Hepatocyte (in vitro differentiated cells): Measurements from ENCODE around the gene PAQR5. TPM values are rescaled to one million over a fixed set of nuclear protein-coding genes. Genes with fewer than 3 reads are reported as not detected.
A peak's percentile ranks its signal among the peaks of the same experiment; 100 is the strongest.

Experiments used
- DNase-seq: peaks from one replicate; pipeline ENCODE4 v3.0.0-alpha.2; 2016; ENCODE audit warnings: low spot score
- H2AFZ ChIP-seq: fragments of 200-600 bp; sonication (generic); 2 replicates; pipeline ENCODE4 v1.6.0; 2016; ENCODE audit warnings: antibody characterized with exemption, mild to moderate bottlenecking
- H3K27ac ChIP-seq: fragments of 200-600 bp; sonication (generic); 2 replicates; pipeline ENCODE4 v1.5.1; 2016; ENCODE audit warnings: mild to moderate bottlenecking
- H3K27me3 ChIP-seq: fragments of 200-600 bp; sonication (generic); 2 replicates; pipeline ENCODE4 v1.6.1; 2016
- H3K36me3 ChIP-seq: fragments of 200-600 bp; sonication (generic); replicated peaks from 2 replicates; pipeline ENCODE4 v1.5.1; 2016; ENCODE audit warnings: low read depth; ENCODE audit not compliant: insufficient read depth
- H3K4me1 ChIP-seq: fragments of 200-600 bp; sonication (generic); 2 replicates; pipeline ENCODE4 v1.5.1; 2016; ENCODE audit warnings: mild to moderate bottlenecking, moderate library complexity; ENCODE audit not compliant: insufficient read depth
- H3K4me2 ChIP-seq: fragments of 200-600 bp; sonication (generic); 2 replicates; pipeline ENCODE4 v1.6.0; 2016
- H3K4me3 ChIP-seq: fragments of 200-600 bp; sonication (generic); 2 replicates; pipeline ENCODE4 v1.5.1; 2016; ENCODE audit warnings: mild to moderate bottlenecking
- H3K79me2 ChIP-seq: fragments of 200-600 bp; sonication (generic); 2 replicates; pipeline ENCODE4 v1.6.0; 2017; ENCODE audit warnings: mild to moderate bottlenecking
- H3K9me2 ChIP-seq: fragments of 200-600 bp; sonication (generic); replicated peaks from 2 replicates; pipeline ENCODE4 v1.6.0; 2017; ENCODE audit warnings: mild to moderate bottlenecking; ENCODE audit not compliant: insufficient read depth
- H3K9me3 ChIP-seq: fragments of 200-600 bp; sonication (generic); 2 replicates; pipeline ENCODE4 v1.5.1; 2016; ENCODE audit warnings: low read depth, mild to moderate bottlenecking
- H4K20me1 ChIP-seq: fragments of 200-600 bp; sonication (generic); 2 replicates; pipeline ENCODE4 v1.6.0; 2016; ENCODE audit warnings: mild to moderate bottlenecking; ENCODE audit not compliant: insufficient read depth, poor library complexity, severe bottlenecking
- CTCF ChIP-seq: fragments of 200-600 bp; sonication (generic); IDR thresholded peaks from 2 replicates; pipeline ENCODE4 v1.5.1; 2016; ENCODE audit warnings: antibody characterized with exemption, mild to moderate bottlenecking; ENCODE audit not compliant: poor library complexity
- EZH2 ChIP-seq: fragments of 200-600 bp; sonication (generic); IDR thresholded peaks from 2 replicates; pipeline ENCODE4 v1.6.1; 2016; ENCODE audit warnings: antibody characterized with exemption, mild to moderate bottlenecking, borderline replicate concordance
- EZH2phosphoT487 ChIP-seq: fragments of 200-600 bp; sonication (generic); IDR thresholded peaks from one replicate; pipeline ENCODE4 v1.6.1; 2018; ENCODE audit warnings: antibody characterized with exemption, mild to moderate bottlenecking, low read depth, moderate library complexity; ENCODE audit not compliant: unreplicated experiment, severe bottlenecking
- WGBS: methylation state at CpG from one replicate; pipeline ENCODE4 v1.1.6; 2016; ENCODE audit warnings: low lambda C conversion rate; ENCODE audit errors: missing lambda C conversion rate; 5-methylcytosine and 5-hydroxymethylcytosine counted together
- polyA plus RNA-seq: library from polyadenylated mRNA; unstranded; fragments of >200 nt; fragmentation: Nextera tagmentation; extraction: Ambion mirVana; gene quantifications from 2 replicates; pipeline ENCODE4 v1.2.1, GENCODE V29; 2016
- total RNA-seq: library from RNA; depleted of rRNA; stranded (reverse); fragments of >200 nt; gene quantifications from 2 replicates; pipeline ENCODE4 v1.2.3, GENCODE V29; 2014

PAQR5 gene
- total and polyA plus RNA-seq, 2 experiments from 2014 or later, result 2.1 to 2.8 TPM

GRCh38 chr15:69367236-69367635 is 68.5 kb downstream of the PAQR5 start:
- H3K4me2 ChIP-seq, result peak overlapping the region; percentile 48
- WGBS, result 51% methylated on average over 3 of the region's 3 CpGs
- H3K9me2 ChIP-seq, result no peaks in the 10 kb centered on the region
- DNase-seq, result no peak
- TF ChIP-seq CTCF, result no peak
- TF ChIP-seq EZH2phosphoT487, result no peak
- TF ChIP-seq EZH2, result no peak
- H3K36me3 ChIP-seq, result no peaks in the 10 kb centered on the region
- no peaks in the 10 kb centered on the region for H4K20me1 ChIP-seq
- no peak overlapping the region for H2AFZ ChIP-seq
- H3K27me3 ChIP-seq, result no peaks in the 10 kb centered on the region
- no peak overlapping the region for H3K4me3 ChIP-seq
- H3K79me2 ChIP-seq, result no peaks in the 10 kb centered on the region
- H3K9me3 ChIP-seq, result no peaks in the 10 kb centered on the region
- no peaks in the 10 kb centered on the region for H3K4me1 ChIP-seq
- H3K27ac ChIP-seq, result no peak overlapping the region

- WGBS, result 73% methylated on average over 2 of the region's 2 CpGs
- DNase-seq, result no peak
- H3K4me2 ChIP-seq, result no peak overlapping the region
- H3K9me2 ChIP-seq, result no peaks in the 10 kb centered on the region
- no peak for TF ChIP-seq EZH2phosphoT487
- TF ChIP-seq EZH2, result no peak
- no peak for TF ChIP-seq CTCF
- no peaks in the 10 kb centered on the region for H4K20me1 ChIP-seq
- H3K27me3 ChIP-seq, result no peaks in the 10 kb centered on the region
- H3K4me3 ChIP-seq, result no peak overlapping the region
- H3K27ac ChIP-seq, result no peak overlapping the region
- H3K4me1 ChIP-seq, result no peaks in the 10 kb centered on the region
- no peak overlapping the region for H2AFZ ChIP-seq
- no peaks in the 10 kb centered on the region for H3K79me2 ChIP-seq
- H3K36me3 ChIP-seq, result no peaks in the 10 kb centered on the region
- no peaks in the 10 kb centered on the region for H3K9me3 ChIP-seq
Measured at GRCh38 chr15:69369631-69370030, 70.9 kb downstream of the PAQR5 start.

- H3K4me2 ChIP-seq, result no peak overlapping the region
- TF ChIP-seq EZH2 (no peak), CTCF (no peak), EZH2phosphoT487 (no peak)
- H3K9me2 ChIP-seq, result no peaks in the 10 kb centered on the region
- no peaks in the 10 kb centered on the region for H4K20me1 ChIP-seq
- 80% methylated on average over 6 of the region's 6 CpGs for WGBS
- H3K27ac ChIP-seq, result no peak overlapping the region
- no peak for DNase-seq
- H3K36me3 ChIP-seq, result no peaks in the 10 kb centered on the region
- no peak overlapping the region for H2AFZ ChIP-seq
- H3K4me1 ChIP-seq, result no peaks in the 10 kb centered on the region
- H3K9me3 ChIP-seq, result no peaks in the 10 kb centered on the region
- no peaks in the 10 kb centered on the region for H3K27me3 ChIP-seq
- no peaks in the 10 kb centered on the region for H3K79me2 ChIP-seq
- H3K4me3 ChIP-seq, result no peak overlapping the region
Measured at GRCh38 chr15:69373406-69373805, 74.7 kb downstream of the PAQR5 start.
